HG03442 (cell line): Measurements from ENCODE around the gene NCOA5.

ENCODE experiments used
- ATAC-seq: cut with Tn5 transposase; IDR thresholded peaks from one replicate; pipeline ENCODE4 v1.9.1; 2021; ENCODE audit warnings: mild to moderate bottlenecking, moderate library complexity; ENCODE audit not compliant: unreplicated experiment

NCOA5 gene

GRCh38 chr20:46063151-46063550 is 26.6 kb downstream of the NCOA5 start:
- no peak for ATAC-seq

- ATAC-seq: no peak
Observed at GRCh38 chr20:46062621-46063020, 27.1 kb downstream of the NCOA5 start.

DNA sequence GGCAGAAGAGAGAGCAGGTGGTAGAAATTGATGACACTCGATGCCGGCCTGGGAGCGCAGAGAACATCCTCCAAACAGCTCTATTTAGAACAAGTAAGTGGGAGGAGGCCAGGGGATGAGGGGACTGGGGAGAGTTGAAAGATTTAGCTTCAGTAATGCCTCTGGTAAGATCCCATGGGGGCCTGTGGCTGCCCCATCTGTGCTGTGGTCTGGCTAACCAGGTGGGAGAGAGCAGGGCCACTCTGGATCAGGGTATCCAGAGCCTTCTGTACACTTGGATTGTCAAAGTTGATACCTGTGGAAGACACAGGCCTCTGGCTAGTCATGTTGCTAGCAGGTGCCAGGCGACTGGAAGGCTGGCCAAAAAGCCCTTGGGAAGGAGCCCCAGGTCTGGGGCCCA is 27.6 kb downstream of the NCOA5 start:
- ATAC-seq: no peak

GRCh38 chr20:46060975-46061374 is 28.8 kb downstream of the NCOA5 start:
- no peak for ATAC-seq

GRCh38 chr20:46060301-46060881 is 29.4 kb downstream of the NCOA5 start:
- ATAC-seq: no peak

DNA sequence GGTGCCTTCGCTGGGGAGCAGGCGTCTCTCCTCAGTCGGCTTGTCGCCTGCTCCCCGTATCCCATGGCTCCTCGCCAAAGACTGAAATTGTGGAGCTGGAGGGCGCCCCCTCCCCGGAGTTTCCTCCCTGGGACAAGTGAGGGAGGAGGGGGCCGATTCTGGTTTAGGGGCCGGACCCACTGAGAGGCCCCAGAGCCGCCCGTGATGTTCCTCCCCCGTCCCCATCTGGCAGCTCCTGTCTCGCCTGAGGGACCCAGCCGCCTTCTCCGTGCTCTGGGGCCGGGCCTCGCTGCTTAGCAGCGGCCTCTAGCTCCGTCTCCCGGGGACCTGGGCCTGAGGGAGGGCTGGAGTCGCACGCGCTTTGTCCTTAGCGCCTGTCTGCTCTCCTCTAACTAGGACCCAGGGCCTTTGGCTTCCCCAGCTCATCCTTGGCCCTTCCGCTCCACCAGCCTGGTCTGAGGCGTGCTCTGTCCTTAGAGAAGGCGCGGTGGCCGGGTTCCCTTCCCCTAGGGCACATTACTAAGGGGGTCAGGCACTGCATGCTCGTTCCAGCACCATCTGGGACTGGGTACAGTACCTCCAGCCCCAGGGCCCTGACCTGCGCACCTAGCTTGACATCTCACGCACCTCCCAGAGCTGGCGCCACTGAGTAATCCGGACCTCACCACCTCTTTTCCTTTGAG is 31.0 kb downstream of the NCOA5 start:
- no peak for ATAC-seq

GRCh38 chr20:46057856-46058598 is 31.7 kb downstream of the NCOA5 start:
- no peak for ATAC-seq

- no peak for ATAC-seq
Observed at GRCh38 chr20:46056970-46057855, 32.5 kb downstream of the NCOA5 start.

DNA sequence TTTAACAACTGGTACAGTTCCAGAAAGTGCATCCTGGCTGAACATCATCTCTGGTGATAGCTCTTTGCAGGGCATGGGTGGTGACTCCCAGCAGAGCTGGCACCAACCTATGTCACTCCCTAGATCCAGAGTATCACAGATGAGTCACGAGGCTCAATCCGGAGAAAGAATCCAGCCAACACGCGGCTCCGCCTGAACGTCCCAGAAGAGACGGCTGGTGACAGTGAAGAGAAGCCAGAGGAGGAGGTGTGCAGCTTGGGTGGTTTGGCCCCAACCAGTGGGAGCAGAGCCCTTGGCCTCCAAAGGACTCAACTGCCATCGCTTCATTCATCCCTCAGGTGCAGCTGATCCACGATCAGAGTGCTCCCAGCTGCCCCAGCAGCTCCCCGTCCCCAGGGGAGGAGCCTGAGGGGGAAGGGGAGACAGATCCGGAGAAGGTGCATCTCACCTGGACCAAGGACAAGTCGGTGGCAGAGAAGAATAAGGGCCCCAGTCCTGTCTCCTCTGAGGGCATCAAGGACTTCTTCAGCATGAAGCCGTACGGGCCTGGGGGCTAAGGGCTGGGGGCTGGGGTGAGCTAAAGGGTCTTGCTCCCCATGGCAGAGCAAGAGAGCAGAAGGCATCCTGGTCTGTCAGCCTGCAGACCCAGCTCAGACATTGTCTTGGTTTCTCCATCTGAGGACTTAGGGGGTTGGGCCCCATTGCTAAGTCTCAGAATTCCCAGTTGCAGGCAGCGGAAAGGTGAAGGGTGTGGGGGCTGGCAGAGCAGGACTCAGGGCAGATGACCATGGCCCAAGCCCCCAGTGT is 33.5 kb downstream of the NCOA5 start:
- ATAC-seq: no peak

- no peak for ATAC-seq
Observed at GRCh38 chr20:46055269-46055668, 34.5 kb downstream of the NCOA5 start.

DNA sequence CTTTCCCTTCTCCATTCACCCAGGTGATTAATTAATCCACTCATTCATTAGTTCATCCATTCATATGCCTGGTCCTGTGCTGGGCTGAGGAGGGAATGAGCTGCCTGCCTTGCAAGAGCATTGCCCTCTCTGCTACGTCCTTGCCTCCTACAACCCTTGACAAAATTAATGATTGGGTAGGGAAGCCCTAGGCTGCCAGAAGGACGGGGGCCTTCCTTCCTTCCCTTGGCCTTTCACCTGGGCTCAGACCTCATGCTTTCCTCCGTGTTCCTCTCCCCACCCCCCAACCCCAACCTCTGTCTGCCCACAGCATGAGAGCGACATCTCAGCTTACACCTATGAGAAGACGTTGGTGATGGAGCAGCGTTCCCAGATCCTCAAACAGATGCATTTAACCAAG is 35.2 kb downstream of the NCOA5 start:
- ATAC-seq: no peak

DNA sequence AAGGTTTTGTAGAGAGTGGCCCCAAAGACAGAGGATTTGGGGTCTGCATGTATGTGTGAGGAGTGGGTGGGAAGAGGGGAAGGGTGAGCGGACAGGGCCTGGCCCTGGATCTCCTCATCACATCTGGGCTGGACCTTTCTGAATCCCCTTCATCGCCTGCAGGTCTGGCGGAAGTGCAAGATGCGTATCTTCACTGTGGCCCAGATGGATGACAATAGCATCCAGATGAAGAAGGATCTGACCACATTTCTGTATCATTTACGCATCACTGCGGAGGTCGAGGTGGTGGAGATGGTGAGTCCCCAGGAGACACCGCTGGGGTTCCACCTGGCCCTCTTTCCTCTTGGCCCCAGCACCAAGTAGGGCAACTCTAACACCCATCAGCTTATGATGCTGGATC is 36.3 kb downstream of the NCOA5 start:
- ATAC-seq: no peak

- no peak for ATAC-seq
Observed at GRCh38 chr20:46051556-46052308, 38.0 kb downstream of the NCOA5 start.

GRCh38 chr20:46050885-46051284 is 38.9 kb downstream of the NCOA5 start:
- no peak for ATAC-seq

- no peak for ATAC-seq
Observed at GRCh38 chr20:46050444-46050843, 39.3 kb downstream of the NCOA5 start.

DNA sequence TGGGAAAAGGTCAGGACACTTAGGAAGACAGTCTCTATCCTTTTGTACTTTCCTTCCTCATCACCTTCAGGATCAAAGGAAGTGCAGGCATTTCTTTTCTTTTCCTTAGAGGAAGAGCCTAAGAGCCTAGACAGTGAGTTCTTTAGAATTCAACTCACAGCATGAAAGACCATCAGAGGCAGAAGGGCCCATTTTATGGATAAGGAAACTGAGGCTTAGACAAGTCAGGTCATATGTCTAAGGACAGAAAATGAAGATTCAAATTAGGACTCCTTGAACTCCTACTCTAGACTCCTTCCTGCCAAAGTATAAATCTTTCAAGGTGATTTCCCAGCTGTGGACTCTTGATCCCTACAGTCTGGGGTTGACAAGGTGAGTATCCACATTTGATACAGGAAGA is 39.9 kb downstream of the NCOA5 start:
- ATAC-seq: no peak

DNA sequence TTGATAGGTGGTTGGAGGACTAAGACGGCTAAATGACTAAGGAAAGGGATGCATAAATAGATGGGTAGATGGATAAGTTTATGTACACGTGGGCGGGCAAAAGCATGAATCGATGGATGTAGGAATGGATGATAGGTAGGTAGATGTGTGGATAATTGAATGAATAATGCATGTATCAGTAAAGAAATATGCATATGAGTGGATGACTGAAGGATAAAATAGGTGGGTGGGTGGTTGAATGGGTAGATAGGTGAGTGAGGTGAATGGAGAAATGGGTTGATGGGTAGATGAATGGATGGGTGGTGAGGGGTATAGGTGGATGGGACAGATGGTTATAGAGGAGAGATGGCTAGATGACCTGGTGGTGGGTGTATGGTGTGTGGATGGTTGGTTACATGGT is 40.6 kb downstream of the NCOA5 start:
- ATAC-seq: no peak

- no peak for ATAC-seq
Observed at GRCh38 chr20:46047821-46048220, 41.9 kb downstream of the NCOA5 start.

DNA sequence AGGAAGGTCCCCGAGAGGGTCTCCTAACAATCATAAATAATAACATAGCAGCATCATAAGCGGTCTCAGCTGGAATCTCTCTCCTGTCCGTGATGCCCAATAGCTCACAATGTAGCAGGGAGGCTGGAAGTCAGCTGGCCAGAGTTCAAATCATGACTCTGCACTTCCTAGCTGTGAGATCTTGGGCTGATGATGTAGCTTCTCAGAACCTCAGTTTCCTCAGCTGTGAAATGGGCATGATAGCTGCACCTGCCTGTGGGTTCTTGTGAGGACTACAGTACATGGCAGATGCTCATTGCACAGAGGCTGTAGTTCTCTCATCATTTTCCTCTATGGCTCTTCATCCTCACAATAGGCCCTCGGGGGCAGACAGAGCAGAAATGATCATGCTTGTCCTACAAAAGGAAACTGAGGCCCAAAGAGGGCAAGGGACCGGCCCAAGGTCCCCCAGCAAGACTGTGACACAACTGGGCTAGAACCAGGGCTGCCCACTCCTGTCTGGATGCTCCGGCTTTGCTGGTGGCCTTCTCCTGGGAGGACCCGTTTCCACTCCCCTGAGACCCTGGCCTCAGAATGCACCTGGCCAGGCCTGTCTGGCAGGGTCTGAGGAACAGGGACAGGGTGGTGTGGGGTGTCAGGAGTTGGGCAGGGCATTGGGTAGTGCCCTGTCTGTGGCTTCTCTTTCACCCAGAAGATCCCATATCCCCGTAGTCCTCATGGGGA is 43.0 kb downstream of the NCOA5 start:
- no peak for ATAC-seq
